Mesenteric fat pad (tissue), 1 donor: ENCODE results near the gene HAPSTR1. TPM values are rescaled to one million over a fixed set of nuclear protein-coding genes. Genes with fewer than 3 reads are reported as not detected.
"Not testable (repeated sequence)": the region's sequence is repeated elsewhere in the genome, so short reads cannot be mapped to it uniquely, and the experiment has no call there.

Experiments
- DNase-seq: peaks from one replicate; pipeline ENCODE4 v3.0.0-alpha.2; 2020; ENCODE audit warnings: low spot score
- long read RNA-seq: library from polyadenylated mRNA; unstranded; transcript quantifications from one replicate; pipeline ENCODE4 v2.0.0, GENCODE V29; 2020
- total RNA-seq: library from RNA; stranded (reverse); fragmentation: NEBNext Ultra II Directional; extraction: Animal tissue kit (Norgen Biotek cat#: 25700); gene quantifications from one replicate; pipeline ENCODE4 v1.2.1, GENCODE V29; 2021
- donor health status: DM: yes; HTN: yes; CAD: no.

Gene HAPSTR1
- 57.7 TPM for total RNA-seq
- long read RNA-seq, partial matches to known transcripts, result 0 of 4 reads
- long read RNA-seq, other reads (novel, unspliced or antisense), result 4 of 4 reads

- peak; percentile 100 for DNase-seq
These were observed at the start of gene HAPSTR1 for GRCh38 chr16:9090960-9091866. Gene HAPSTR1 (plus strand): TSS chr16:9091644. CDS start chr16:9092045, 401 bp downstream.

DNA sequence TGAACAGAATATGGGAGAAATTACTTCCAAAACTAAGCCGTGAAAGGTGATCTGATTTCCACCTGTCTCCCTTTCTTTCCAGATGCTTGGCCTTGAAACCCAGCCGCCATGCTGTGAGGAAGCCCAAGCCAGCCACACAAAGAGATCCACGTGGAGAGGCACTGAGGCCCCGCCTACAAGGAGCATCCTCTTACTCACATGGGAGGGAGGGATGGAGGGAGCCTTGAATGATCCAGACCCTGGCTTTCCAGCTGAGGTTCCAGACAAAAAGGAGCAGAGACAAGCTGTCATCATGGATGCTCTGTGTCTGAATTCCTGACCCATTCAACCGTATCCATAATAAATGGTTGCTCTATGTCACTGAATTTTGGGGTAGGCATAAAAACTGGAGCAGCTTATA lies 48.9 kb upstream of the HAPSTR1 start:
- DNase-seq, result no peak

DNA sequence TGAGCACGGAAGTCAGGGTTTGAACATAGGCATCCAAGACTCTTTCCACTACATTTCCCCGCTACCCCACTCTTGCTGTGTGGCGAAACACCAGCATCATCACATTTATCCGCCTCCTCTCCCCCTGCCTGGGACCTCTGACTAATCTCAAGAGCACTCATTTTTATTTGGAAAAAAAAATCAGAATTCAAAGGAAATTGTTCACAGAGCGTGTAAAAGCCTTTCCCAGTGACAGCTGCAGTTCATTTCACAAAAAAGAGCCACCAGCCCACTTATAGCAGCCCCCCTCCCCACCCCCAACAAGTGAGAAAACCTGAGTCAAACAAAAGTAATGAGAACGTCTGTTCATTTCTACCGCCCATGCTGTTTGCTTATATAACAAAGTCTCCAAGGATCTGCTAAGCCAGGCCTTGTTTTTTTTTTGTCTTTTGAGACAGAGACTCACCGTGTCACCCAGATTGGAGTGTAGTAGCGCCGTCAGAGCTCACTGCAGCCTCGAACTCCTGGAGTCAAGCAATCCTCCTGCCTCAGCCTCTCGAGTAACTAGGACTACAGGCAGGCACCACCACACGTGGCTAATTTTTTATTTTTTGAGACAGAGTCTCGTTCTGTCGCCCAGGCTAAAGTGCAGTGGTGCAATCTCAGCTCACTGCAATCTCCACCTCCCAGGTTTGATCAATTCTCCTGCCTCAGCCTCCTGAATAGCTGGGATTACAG lies 48.3 kb upstream of the HAPSTR1 start:
- no peak for DNase-seq

DNA sequence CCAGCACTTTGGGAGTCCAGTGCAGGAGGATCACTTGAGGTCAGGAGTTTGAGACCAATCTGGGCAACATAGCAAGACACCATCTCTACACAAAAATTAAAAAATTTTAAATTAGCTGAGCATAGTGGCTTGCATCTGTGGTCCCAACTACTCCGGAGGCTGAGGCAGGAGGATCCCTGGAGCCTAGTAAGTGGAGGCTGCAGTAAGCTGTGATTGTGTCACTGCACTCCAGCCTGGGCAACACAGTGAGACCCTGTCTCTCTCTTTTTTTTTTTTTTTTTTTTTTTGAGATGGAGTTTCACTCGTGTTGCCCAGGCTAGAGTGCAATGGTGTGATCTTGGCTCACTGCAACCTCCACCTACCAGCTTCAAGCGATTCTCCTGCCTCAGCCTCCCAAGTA lies 45.9 kb upstream of the HAPSTR1 start:
- not testable (repeated sequence) for DNase-seq

DNA sequence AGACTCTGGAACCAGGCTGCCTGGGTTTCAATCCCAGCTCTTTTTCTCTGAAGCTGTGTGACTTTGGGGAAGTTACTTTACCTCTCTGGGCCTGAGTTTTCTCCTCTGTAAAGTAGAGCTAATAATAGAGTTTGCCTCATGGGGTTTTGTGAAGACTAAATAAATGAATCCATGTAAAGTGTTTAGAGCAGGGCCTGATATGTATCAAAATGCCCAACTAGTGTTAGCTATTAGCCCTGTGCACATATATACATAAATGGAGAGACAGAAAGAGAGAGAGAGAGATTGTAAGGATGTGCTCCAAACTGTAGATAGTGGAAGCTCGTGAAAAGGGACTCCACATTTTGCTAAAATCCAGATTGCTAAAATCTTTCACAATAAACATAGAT lies 44.8 kb upstream of the HAPSTR1 start:
- DNase-seq, result no peak

DNA sequence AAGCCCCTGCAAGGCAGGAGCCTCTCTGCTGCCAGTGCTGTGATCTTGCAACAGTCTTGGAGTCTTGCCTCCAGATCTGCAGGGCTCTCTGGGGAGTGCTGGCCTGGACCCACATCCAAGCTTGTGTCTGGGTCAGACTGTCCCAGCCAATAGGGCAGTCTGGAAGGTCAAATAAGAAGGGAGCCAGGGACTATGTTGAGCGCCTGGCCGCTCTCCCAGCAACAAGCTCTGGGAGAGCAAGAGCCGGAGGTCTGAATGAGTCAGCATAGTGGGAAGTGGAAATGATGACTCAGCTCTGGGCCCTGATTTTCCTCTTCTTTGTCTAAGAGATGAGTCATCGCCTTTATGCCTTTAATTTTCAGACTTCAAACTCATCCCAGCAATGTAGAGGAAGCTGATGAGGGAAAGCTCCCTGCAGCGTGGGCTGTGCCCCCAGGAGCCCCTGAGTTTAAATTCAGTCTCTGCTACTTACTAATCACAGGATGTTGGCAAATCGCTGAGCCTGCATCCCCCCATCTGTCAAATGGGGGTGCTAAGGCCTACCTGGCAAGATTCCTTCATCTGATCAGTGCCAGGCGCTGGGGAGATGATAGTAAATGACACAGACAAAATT lies 43.6 kb upstream of the HAPSTR1 start:
- peak; percentile 91 for DNase-seq

- DNase-seq, result no peak
These were observed 43.1 kb upstream of the HAPSTR1 start for GRCh38 chr16:9048302-9048700.

DNA sequence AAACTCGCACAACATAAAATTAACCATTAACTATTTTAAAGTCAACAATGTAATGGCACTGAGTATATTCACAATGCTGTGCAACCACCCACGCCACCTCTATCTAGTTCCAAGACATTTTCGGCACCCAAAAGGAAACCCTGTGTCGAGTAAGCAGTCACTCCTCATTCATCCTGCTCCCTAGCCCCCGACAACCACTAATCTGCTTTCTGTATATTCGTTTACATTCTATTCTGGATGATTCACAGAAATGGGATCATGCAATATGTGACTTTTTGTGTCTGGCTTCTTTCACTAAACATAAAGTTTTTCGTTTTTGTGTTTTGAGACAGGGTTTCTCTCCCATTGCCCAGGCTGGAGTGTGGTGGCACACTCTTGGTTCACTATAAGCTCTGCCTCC lies 42.2 kb upstream of the HAPSTR1 start:
- no peak for DNase-seq

- no peak for DNase-seq
These were observed 41.2 kb upstream of the HAPSTR1 start for GRCh38 chr16:9050102-9050830.

- DNase-seq, result no peak
These were observed 38.3 kb upstream of the HAPSTR1 start for GRCh38 chr16:9053006-9053601.

DNA sequence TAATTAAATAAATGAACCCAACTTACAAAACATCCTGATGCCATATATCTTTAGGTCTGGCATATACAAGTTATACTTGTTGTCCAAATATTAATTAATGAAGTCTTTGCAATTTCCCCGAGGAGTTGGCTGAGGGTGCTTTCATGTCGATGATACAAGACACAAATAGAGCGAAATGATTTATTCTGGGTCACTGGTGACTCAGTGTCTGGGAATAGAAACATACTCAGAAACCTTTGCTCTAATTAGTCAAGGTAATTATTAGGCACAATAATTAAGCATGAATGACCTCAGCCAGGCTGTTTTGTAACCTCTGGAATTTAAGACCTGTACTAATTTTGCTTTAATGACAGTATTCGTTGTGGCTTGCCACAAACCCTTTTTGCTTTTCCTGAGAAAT lies 37.0 kb upstream of the HAPSTR1 start:
- no peak for DNase-seq

DNA sequence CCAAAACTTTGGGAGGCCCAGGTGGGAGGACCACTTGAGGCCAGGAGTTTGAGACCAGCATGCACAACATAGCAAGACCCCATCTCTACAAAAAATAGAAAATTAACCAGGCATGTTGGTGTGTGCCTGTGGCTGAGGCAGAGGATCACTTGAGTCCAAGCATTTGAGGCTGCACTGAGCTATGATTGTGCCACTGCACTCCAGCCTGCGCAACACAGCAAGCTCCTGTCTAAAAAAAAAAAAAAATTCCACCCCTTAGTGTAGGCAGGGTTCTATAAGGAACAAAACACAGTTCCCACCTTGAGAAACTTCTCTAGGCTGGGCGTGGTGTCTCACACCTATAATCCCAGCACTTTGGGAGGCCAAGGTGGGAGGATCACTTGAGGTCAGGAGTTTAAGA lies 36.3 kb upstream of the HAPSTR1 start:
- no peak for DNase-seq

DNA sequence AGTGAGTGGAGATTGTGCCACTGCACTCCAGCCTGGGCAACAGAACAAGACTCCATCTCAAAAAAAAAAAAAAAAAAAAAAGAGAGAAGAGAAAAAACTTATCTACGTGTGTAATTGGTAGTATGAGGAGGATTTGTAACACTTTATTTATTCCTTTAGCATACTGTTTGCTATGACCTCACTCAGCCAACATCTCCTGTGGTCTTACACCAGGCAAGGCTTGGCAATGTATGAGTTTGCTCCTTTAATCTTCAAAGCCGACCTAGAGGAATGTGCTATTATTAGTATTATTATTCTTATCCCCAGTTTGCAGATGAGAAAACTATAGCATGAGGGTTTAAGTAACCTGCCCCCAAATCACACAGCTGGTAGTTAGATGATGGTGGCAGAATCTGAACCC lies 35.8 kb upstream of the HAPSTR1 start:
- DNase-seq, result no peak

- no peak for DNase-seq
These were observed 35.4 kb upstream of the HAPSTR1 start for GRCh38 chr16:9056061-9056460.

DNA sequence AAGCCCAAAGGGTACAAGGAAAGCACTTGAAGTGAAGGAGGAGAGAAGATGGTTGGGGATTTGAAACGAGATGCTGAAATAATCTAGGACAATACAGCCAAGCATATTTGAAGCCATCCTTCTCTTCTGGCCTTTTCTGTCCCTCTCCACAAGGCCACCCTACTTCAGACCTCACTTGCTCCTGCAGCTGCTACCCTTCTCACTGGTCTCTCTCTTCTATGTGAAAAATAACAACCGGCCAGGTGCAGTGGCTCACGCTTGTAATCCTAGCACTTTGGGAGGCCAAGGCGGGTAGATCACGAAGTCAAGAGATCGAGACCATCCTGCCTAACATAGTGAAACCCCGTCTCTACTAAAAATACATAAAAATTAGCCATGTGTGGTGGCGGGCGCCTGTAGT lies 33.2 kb upstream of the HAPSTR1 start:
- no peak for DNase-seq

GRCh38 chr16:9060225-9060624 lies 31.2 kb upstream of the HAPSTR1 start:
- DNase-seq, result no peak

- no peak for DNase-seq
These were observed 30.1 kb upstream of the HAPSTR1 start for GRCh38 chr16:9061358-9061813.

GRCh38 chr16:9062301-9062700 lies 29.1 kb upstream of the HAPSTR1 start:
- no peak for DNase-seq

DNA sequence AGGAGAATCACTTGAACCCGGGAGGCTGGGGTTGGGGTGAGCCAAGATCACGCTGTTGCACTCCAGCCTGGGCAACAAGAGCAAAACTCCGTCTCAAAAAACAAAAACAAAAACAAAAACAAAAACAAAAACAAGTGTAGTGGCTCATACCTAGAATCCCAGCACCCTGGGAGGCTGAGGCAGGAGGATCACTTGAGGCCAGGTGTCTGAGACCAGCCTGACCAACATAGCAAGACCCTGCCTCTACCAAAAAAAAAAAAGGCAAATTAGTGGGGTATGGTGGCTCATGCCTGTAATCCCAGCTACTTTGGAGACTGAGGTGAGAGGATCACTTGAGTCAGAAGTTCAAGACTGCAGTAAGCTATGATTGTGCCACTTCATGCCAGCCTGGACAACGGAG lies 26.4 kb upstream of the HAPSTR1 start:
- DNase-seq, result no peak

DNA sequence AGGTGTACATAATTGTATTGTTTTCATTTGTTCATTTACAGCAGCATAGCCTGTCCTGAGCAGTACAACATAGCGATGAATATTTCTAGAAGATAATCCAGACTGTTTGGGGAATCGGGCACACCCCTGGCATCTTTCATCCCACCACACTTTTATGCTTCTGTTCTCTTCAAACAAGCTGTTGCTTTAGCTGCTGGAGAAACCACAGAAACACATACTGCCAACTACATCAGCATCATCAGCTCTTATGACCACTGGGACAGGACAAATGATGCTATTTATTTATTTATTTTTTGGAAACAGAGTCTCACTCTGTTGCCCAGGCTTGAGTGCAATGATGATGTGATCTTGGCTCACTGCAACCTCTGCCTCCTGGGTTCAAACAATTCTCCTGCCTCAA lies 22.6 kb upstream of the HAPSTR1 start:
- DNase-seq, result no peak

DNA sequence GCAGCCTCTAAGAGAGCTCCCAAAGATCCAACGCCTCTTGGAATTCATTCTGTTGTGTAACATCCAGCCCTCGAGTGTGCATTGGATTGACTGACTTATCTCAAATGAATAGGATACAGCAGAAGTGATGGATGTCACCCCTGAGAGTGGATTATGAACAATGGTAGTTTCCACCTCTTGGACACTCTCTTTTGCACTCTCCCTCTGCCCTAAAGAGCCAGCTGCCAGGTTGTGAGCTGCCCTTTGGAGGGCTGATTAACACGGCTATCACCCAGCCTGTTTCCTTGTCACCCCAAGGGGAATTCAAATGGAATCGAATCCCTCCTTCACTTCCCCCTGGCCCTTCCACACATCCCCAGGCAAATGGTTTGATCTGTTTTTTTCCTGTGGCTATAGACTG lies 21.2 kb upstream of the HAPSTR1 start:
- DNase-seq, result no peak
